Calu3 (cell line): ENCODE measurements around the gene AGAP3. TPM values are rescaled to one million over a fixed set of nuclear protein-coding genes. Genes with fewer than 3 reads are reported as not detected.

Experiments
- BruUV-seq: library from RNA; stranded (reverse); fragments of 400-500 nt; replicated peaks from 2 replicates; lab custom pipeline; 2021; lab: Mats Ljungman, UMichigan
- CTCF ChIA-PET: fragments of 300-600 bp; sonication (Branson Sonifier 250); formaldehyde crosslinking; loops from one replicate; lab custom pipeline; 2022; ENCODE audit warnings: antibody characterized with exemption; lab: Charles Lee
- DNase-seq: peaks from one replicate; pipeline ENCODE4 v3.0.0; 2022
- H3K27ac Mint-ChIP-seq: one replicate; pipeline ENCODE4 v1.8.0; 2022; ENCODE audit warnings: mixed read lengths; ENCODE audit not compliant: unreplicated experiment
- H3K27me3 Mint-ChIP-seq: one replicate; pipeline ENCODE4 v1.8.0; 2022; ENCODE audit warnings: mixed read lengths; ENCODE audit not compliant: unreplicated experiment
- H3K36me3 Mint-ChIP-seq: one replicate; pipeline ENCODE4 v1.8.0; 2022; ENCODE audit warnings: mild to moderate bottlenecking, moderate library complexity, mixed read lengths; ENCODE audit not compliant: insufficient read depth, unreplicated experiment
- H3K4me1 Mint-ChIP-seq: one replicate; pipeline ENCODE4 v1.8.0; 2022; ENCODE audit warnings: mild to moderate bottlenecking, low read depth, mixed read lengths; ENCODE audit not compliant: unreplicated experiment
- H3K4me3 Mint-ChIP-seq: one replicate; pipeline ENCODE4 v1.8.0; 2022; ENCODE audit warnings: mild to moderate bottlenecking, low read depth, moderate library complexity, mixed read lengths; ENCODE audit not compliant: unreplicated experiment
- H3K9me3 Mint-ChIP-seq: one replicate; pipeline ENCODE4 v1.8.0; 2022; ENCODE audit warnings: low read depth, mixed read lengths; ENCODE audit not compliant: unreplicated experiment
- CTCF ChIP-seq: fragments of 200-600 bp; IDR thresholded peaks from one replicate; pipeline ENCODE4 v1.8.0; 2022; ENCODE audit warnings: antibody characterized with exemption; ENCODE audit not compliant: unreplicated experiment
- intact Hi-C: fragments of 100-400 bp; cut with micrococcal nuclease; formaldehyde crosslinking; loops from one replicate; pipeline ENCODE4 v1.10.0; 2022; ENCODE audit not compliant: unreplicated experiment
- total RNA-seq: library from RNA; stranded (reverse); gene quantifications from 2 replicates; pipeline ENCODE4 v1.2.3, GENCODE V29; 2022

The AGAP3 gene
- total RNA-seq, 1 experiment from 2014 or later = 73.4 TPM

GRCh38 chr7:151062399-151063211 is 23.7 kb upstream of the AGAP3 start:
- Mint-ChIP-seq H3K27me3 (no peaks in the 10 kb centered on the region), H3K36me3 (peaks cover 82% of the 10 kb centered on the region), H3K9me3 (no peaks in the 10 kb centered on the region), H3K27ac (no peak overlapping the region), H3K4me1 (peaks cover 24% of the 10 kb centered on the region), H3K4me3 (peak overlapping the region; percentile 94)
- BruUV-seq = no TSS peak
- no peak for TF ChIP-seq CTCF
- DNase-seq = peak; percentile 74
- CTCF ChIA-PET = interaction anchor here (0.6 to 1.7 kb wide), 3 partner anchors 11 to 164 kb away, joined by 4 to 6 read pairs (median 5); partner anchors contain the start of genes ABCB8 and ABCF2
- intact Hi-C loops = no loop called here

- Mint-ChIP-seq H3K27ac (no peak overlapping the region), H3K9me3 (no peaks in the 10 kb centered on the region), H3K27me3 (no peaks in the 10 kb centered on the region), H3K4me3 (peak overlapping the region; percentile 94), H3K36me3 (peaks cover 82% of the 10 kb centered on the region), H3K4me1 (peaks cover 24% of the 10 kb centered on the region)
- intact Hi-C loops = no loop called here
- TF ChIP-seq CTCF = no peak
- DNase-seq = no peak
- BruUV-seq = no TSS peak
- CTCF ChIA-PET = interaction anchor here (0.6 to 1.7 kb wide), 2 partner anchors 35 to 164 kb away, joined by 5 to 6 read pairs; partner anchors contain the start of genes ABCB8 and ABCF2
Measured at GRCh38 chr7:151063212-151063561, 23.1 kb upstream of the AGAP3 start.

GRCh38 chr7:151064454-151064853 is 21.8 kb upstream of the AGAP3 start:
- Mint-ChIP-seq H3K27me3 (no peaks in the 10 kb centered on the region), H3K9me3 (no peaks in the 10 kb centered on the region), H3K27ac (no peak overlapping the region), H3K4me3 (no peak overlapping the region), H3K4me1 (peaks cover 16% of the 10 kb centered on the region), H3K36me3 (peaks cover 82% of the 10 kb centered on the region)
- no peak for DNase-seq
- no peak for TF ChIP-seq CTCF
- CTCF ChIA-PET = no interaction called here
- intact Hi-C loops = no loop called here
- no TSS peak for BruUV-seq

- CTCF ChIA-PET = no interaction called here
- no peaks in the 10 kb centered on the region for H3K27me3 Mint-ChIP-seq
- peaks cover 16% of the 10 kb centered on the region for H3K4me1 Mint-ChIP-seq
- intact Hi-C loops = no loop called here
- H3K27ac Mint-ChIP-seq = no peak overlapping the region
- no peaks in the 10 kb centered on the region for H3K9me3 Mint-ChIP-seq
- TF ChIP-seq CTCF = no peak
- no TSS peak for BruUV-seq
- H3K4me3 Mint-ChIP-seq = no peak overlapping the region
- peaks cover 82% of the 10 kb centered on the region for H3K36me3 Mint-ChIP-seq
- no peak for DNase-seq
Measured at GRCh38 chr7:151064993-151065392, 21.3 kb upstream of the AGAP3 start.
